Esophagus squamous epithelium (tissue), 5 donors: ENCODE results near the gene ZNF519. TPM values are rescaled to one million over a fixed set of nuclear protein-coding genes. Genes with fewer than 3 reads are reported as not detected.
"Not testable (repeated sequence)": the region's sequence is repeated elsewhere in the genome, so short reads cannot be mapped to it uniquely, and the experiment has no call there.

ENCODE experiments used
- DNase-seq: peaks from one replicate; lab custom pipeline; 2025; lab: John Stamatoyannopoulos, UW
- H3K27ac ChIP-seq, 4 donors: fragments of 200-600 bp; sonication (generic); one replicate each; pipeline ENCODE4 v1.5.1; 2016 to 2019; ENCODE audit warnings: mild to moderate bottlenecking in 1 of 4
- H3K27me3 ChIP-seq, 4 donors: fragments of 200-600 bp; sonication (generic); 1 replicate in 3 of 4; 2 replicates in 1 of 4; pipeline versions ENCODE4 v1.5.1 to v1.6.0; 2017 to 2021; ENCODE audit warnings: antibody characterized with exemption in 1 of 4
- H3K36me3 ChIP-seq, 3 donors: fragments of 200-600 bp; sonication (generic); one replicate each; pipeline ENCODE4 v1.5.1; 2016 to 2019
- H3K4me1 ChIP-seq, 3 donors: fragments of 200-600 bp; sonication (generic); one replicate each; pipeline ENCODE4 v1.5.1; 2017 to 2019
- H3K4me3 ChIP-seq, 4 donors: fragments of 200-600 bp; sonication (generic); 1 replicate in 3 of 4; 2 replicates in 1 of 4; pipeline ENCODE4 v1.5.1; 2016 to 2019; ENCODE audit warnings: mild to moderate bottlenecking in 2 of 4, moderate library complexity in 1 of 4
- H3K9me3 ChIP-seq, 3 donors: fragments of 200-600 bp; sonication (generic); one replicate each; pipeline ENCODE4 v1.5.1; 2016 to 2019
- WGBS, 2 donors: methylation state at CpG; one replicate each; pipeline ENCODE4 v1.1.5; 2018; 5-methylcytosine and 5-hydroxymethylcytosine counted together
- intact Hi-C: fragments of 100-400 bp; cut with DNase I; formaldehyde crosslinking; loops from one replicate; pipeline ENCODE4 v1.15.0; 2022
- total RNA-seq, 4 donors: library from RNA; depleted of rRNA; stranded (reverse); fragments of >200 nt; gene quantifications; one replicate each; pipeline ENCODE4 v1.1.0, GENCODE V29; 2016
- donor health status: DM: yes; HTN: yes; CAD: no.

ZNF519 gene
- total RNA-seq, 4 donors from 2014 or later = 3.6 to 15.4 (median 5.4) TPM

DNA sequence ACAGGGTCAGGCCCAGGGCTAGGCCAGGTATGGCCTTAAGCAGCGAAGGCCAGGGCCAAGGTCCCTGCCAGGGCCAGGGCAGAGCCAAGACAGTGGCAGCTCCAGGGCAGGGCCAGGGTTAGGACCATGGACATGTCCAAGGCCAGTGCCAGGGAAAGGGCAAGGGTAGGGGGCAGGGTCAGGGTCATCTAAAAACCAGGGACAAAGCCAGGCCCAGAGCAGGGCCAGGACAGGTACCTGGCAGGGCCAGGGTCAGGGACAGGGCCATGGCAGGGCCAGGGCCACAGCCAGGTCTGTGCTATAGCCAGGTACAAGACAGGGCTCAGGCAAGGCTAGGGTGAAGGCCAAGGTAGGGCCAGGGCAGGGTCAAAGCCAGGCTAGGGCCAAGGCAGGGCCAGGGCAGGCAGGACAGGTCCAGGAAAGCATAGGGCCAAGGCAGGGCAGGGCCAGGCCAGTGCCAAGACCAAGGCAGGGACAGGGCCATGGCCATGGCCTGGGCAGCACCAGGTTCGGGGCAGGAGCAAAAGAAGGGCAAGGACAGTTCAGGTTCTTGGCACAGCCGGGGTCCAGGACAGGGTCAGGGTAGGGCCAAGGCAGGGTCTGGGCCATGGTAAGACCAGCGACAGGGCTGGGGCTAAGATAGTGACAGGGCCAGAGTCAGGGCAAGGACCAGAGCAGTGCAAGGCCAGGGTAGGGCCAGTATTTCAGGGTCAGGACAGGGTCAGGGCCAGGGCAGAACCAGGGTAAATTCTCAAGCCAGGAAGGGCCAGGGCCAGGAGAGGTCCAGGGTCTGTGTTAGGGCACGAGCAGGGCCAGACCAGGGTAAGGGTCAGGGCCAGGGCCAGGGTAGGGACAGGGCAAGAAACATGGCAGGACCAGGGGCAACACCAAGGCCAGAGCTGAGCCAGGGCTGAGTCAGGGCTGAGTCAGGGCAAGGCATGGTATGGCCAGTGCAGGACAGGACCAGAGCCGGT is 40.2 kb upstream of the ZNF519 start:
- H3K27me3 ChIP-seq, H3K9me3 ChIP-seq, H3K36me3 ChIP-seq, DNase-seq, intact Hi-C loops, H3K4me3 ChIP-seq: not testable (repeated sequence)
- Histone ChIP-seq H3K4me1 (peaks cover 0 to 51% (median 0%) of the 10 kb centered on the region in 3 donors), H3K27ac (peak overlapping the region; percentile 14 to 86 (median 82))
- 71 to 100% methylated on average over 3 to 4 of the region's 6 CpGs for whole genome bisulfite sequencing, 2 donors

DNA sequence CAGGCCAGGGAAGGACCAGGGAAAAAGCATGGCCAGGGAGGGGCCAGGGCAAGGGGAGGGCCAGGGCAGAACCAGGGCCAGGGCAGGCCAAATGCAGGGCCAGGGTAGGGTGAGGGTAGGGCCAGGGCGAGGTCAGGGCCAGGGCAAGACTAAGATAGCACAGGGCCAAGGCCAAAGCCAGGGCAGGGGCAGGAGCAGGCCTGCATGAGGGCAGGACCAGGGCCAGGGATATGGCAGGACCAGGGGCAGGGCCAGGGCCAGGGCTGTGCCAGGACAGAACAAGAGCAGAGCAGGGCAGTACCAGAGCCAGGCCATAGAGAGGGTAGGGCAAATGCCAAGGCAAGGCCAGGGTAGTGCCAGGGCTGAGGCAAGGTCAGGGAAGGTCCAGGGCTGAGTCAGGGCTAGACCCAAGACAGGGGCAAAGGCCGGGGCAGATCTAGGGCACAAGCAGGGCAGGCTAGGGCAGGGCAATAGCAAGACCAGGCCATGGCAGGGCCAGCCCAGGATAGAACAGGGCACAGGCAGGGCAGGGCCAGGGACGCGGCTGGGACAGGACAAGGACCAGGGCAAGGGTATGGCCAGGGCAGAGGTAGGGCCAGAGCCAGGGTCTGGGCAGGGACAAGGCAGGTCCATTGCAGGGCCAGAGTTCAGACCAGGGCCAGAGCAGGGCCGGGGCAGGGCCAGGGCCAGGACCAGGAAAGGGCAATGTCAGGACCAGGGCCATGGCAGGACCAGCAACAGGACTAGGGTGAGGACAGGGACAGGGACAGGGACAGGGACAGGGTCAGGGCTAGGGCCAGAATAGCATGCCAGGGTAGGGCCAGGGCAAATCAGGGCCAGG is 39.3 kb upstream of the ZNF519 start:
- H3K27me3 ChIP-seq, DNase-seq, intact Hi-C loops, H3K9me3 ChIP-seq, H3K36me3 ChIP-seq, H3K4me3 ChIP-seq: not testable (repeated sequence)
- Histone ChIP-seq H3K27ac (peak overlapping the region in 3 of 4 donors; percentile 78 to 86 (median 86)), H3K4me1 (peaks cover 0 to 51% (median 0%) of the 10 kb centered on the region in 3 donors)
- 70 to 72% methylated on average over 3 to 5 of the region's 5 CpGs for WGBS, 2 donors

DNA sequence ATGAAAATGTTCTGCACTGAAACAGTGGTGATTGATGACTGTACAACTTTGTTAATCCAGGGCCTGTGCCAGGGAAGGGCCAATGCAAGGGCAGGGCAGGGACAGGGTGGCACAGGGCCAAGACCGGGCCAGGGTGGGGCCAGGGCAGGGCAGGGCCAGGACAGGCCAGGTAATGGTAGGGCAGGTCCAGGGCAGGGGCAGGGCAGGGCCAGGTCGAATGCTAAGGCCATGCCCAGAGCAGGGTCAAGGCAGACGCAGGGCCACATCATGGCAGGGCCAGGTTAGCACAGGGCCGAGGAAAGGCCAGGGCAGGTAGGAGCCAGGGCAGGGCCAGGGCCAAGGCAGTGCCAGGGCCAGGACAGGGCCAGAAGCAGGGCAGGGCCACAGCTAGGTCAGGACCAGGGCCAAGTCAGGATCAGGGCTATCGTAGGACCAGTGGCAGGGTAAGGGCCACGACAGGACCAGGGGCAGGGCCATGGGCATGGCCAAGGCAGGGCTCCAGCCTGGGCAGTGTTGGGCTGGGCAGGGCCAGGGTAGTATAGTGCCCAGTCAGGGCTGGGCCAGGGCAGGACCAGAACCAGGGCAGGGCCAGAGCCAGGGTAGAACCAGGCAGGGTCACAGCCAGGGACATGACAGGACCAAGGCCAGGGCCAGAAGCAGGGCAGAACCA is 38.3 kb upstream of the ZNF519 start:
- WGBS, 2 donors = 31 to 68% methylated on average over 2 to 3 of the region's 6 CpGs
- H3K36me3 ChIP-seq, intact Hi-C loops, H3K4me3 ChIP-seq, H3K9me3 ChIP-seq, H3K27me3 ChIP-seq, DNase-seq: not testable (repeated sequence)
- Histone ChIP-seq H3K27ac (peak overlapping the region; percentile 39 to 86 (median 82)), H3K4me1 (peaks cover 0 to 51% (median 0%) of the 10 kb centered on the region in 3 donors)

DNA sequence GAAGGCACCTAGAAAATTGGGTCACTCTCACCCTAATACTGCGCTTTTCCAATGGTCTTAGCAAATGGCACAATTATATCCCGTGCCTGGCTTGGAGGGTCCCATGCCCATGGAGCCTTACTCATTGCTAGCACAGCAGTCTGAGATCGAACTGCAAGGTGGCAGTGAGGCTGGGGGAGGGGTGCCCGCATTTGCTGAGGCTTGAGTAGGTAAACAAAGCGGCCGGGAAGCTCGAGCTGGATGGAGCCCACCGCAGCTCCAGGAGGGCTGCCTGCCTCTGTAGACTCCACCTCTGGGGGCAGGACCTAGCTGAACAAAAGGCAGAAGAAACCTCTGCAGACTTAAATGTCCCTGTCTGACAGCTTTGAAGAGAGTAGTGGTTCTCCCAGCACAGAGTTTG is 30.7 kb upstream of the ZNF519 start:
- H3K27me3 ChIP-seq, H3K27ac ChIP-seq, H3K9me3 ChIP-seq, DNase-seq, H3K36me3 ChIP-seq, H3K4me3 ChIP-seq, H3K4me1 ChIP-seq, intact Hi-C loops: not testable (repeated sequence)
- WGBS, 2 donors = 42% methylated on average over 6 of the region's 8 CpGs; no CpG with 5 or more reads in 1 of the 2 donors

DNA sequence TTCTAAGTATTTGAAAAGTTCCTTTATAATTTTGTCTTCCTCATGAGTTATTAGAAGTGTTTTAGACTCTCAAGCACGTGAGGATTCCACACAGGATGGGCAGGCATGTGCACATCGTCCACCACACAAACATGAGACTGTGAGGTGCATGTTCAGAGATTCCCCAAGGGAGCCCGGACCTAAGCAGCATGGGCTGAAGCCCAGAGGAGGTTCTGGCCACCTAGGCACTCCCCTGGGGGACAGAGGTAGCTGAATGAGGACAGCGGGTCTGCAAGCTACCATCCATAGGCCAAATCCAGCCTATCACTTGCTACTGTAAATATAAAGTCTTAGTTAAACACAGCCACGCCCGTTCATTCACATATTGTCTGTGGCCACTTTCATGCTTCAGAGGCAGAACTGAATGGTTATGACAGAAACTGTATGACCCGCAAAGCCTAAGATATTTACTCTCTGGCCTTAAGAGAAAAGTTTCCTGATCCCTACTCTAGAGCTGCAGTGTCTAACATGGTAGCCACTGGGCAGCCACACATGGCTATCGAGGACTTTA is 19.4 kb upstream of the ZNF519 start:
- H3K27me3 ChIP-seq, H3K4me1 ChIP-seq, H3K9me3 ChIP-seq, H3K4me3 ChIP-seq, intact Hi-C loops, H3K27ac ChIP-seq, DNase-seq, H3K36me3 ChIP-seq: not testable (repeated sequence)
- WGBS, 2 donors = 49 to 61% methylated on average over 5 of the region's 8 CpGs

DNA sequence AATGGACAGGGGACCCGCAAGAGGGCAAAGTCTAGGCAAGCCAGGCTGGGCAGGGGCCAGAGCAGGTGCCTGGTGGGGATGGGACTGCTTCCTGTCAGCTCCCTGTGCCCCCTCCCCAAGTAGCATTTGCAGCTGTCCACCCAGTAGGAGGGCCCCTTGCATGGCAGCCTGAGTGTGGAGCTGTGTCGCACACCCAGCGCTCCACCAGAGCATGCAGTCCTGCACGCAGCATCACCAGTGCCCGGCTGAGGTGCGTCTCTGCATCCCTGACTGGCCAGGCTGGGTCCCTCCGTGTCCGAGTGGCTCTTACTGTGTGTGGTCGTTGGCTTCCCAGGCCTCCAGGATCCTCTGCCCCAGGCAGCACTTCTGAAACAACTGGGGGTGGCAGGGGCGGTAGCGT is 18.5 kb upstream of the ZNF519 start:
- WGBS, 2 donors = 82 to 100% methylated on average over 1 to 11 of the region's 11 CpGs
- H3K36me3 ChIP-seq, H3K27me3 ChIP-seq, intact Hi-C loops, H3K4me1 ChIP-seq, H3K27ac ChIP-seq, H3K9me3 ChIP-seq, DNase-seq, H3K4me3 ChIP-seq: not testable (repeated sequence)

DNA sequence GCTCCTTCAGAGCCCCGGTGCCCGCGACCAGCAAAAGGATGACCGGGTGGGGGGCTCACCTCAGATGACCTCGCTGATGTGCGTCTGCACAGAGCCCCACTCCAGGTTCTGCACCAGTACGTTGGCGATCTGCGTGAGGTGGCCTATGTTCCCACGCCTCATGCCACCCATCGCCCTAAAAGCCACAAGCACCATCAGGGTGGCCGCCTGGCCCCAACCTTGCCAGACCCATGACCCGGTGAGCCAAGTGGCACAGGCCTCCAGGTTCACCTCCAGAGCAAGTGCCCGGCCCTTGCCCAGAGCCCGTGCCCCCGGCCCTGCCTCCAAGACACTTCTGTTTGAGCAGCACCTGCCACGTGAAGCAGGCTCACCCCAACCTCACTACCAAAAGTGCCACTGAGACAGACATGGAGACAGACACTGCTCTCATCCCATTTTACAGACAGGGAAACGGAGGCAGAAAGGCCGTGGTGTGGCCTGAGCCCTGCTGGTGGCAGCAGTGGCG is 17.7 kb upstream of the ZNF519 start:
- H3K27me3 ChIP-seq, H3K4me3 ChIP-seq, H3K36me3 ChIP-seq, H3K27ac ChIP-seq, DNase-seq, H3K4me1 ChIP-seq, intact Hi-C loops, H3K9me3 ChIP-seq: not testable (repeated sequence)
- 96 to 100% methylated on average over 2 to 6 of the region's 20 CpGs for WGBS, 2 donors

DNA sequence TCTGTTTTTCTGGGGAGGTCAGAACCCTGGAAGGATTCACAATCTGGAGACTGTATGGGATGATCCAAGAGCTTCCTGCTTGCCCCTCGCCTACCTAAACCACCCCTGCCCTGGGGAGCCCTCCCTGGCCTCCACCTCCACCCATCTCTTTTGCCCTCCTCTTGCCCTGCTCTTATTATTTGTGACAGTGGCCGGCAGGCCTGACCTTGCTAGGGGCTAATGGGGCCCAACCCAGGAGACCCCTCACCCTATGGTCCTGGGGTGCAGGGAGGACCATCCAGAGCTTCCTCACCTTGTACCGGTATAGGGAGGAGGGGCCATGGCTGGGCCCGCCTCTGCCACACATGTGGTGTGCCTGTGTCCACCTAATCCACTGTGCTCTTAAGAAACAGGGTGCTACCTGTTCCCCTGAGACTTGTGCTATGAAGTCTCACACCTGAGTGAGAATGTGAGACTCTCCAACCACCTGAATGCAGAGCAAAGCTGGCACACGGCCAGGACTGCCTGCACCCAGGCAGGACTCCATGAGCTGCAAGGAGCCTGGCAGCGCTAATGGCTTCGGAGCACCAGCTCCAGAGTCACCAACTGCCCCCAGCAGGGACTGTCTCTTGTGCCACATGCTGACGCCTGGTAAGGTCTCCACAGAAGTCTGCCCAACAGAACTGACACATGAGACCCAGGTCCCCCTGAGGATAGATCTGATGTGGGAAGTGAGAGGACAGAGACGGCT is 17.1 kb upstream of the ZNF519 start:
- H3K4me1 ChIP-seq, H3K36me3 ChIP-seq, H3K9me3 ChIP-seq, DNase-seq, H3K27ac ChIP-seq, intact Hi-C loops, H3K4me3 ChIP-seq, H3K27me3 ChIP-seq: not testable (repeated sequence)
- 61 to 84% methylated on average over 3 to 4 of the region's 9 CpGs for WGBS, 2 donors

DNA sequence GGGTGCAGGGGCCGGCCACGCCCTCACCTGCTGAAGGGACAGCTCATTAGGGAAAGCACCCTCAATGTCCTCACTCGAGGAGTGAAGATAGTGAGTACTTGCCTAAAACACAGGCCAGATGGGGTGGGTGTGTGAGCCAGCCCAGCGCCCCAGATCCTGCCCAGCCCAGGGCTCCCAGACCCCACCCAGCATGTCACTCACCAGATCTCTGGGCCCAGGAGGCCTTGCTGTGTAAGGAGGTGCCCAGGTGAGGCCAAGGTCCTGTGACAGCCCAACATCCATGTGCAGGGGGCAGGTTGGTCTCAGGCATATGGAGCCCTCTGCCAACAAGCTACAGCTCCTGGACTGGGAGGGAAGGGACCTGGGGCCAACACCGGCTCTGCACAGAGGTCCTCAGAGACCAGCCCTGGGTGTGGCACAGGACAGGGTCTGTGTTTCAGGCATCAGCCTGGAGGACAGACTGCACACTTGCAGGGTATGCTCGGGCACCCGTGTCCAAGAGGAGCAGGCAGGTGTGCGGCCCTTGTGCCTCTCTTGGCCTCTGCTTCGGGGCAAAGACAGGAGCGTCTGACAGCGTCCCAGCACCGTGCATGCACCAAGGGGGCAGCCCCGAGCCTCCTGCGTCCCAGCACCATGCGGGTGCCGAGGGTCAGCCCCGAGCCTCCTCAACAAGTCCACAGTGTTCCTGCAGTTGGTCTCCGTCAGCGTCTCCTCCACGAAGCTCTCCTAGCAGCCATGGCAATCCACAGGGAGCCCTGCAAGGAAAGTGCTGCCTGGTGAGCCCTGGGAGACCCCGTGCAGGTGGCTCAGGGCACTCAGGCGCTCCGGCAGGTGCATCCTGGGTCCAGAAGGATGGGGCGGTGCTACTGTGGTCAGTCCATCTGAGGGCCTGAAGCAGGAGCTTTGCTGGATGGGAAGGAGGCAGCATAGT is 16.0 kb upstream of the ZNF519 start:
- H3K4me1 ChIP-seq, DNase-seq, H3K9me3 ChIP-seq, H3K27ac ChIP-seq, intact Hi-C loops, H3K27me3 ChIP-seq, H3K36me3 ChIP-seq, H3K4me3 ChIP-seq: not testable (repeated sequence)
- 62 to 85% methylated on average over 3 to 4 of the region's 24 CpGs for WGBS, 2 donors

DNA sequence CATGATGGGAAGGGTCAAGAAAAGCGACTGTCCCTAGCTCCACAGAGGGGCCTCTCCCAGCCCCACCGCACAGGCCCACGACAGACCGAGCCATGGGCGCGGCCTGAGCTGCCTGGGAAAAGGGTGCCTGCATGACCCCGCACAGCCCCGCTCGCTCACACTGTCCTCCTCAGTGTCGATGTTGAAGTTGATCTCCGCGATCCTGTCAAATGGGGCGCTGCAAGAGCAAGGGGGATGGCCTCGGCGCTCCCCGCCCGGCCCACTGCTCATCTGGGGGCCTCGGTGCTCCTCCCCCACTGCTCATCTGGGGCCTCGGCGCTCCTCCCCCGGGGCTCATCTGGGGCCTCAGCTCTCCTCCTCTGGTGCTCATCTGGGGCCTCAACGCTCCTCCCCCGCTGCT is 14.5 kb upstream of the ZNF519 start:
- intact Hi-C loops, H3K27me3 ChIP-seq, H3K36me3 ChIP-seq, H3K9me3 ChIP-seq, H3K4me1 ChIP-seq, H3K4me3 ChIP-seq, H3K27ac ChIP-seq, DNase-seq: not testable (repeated sequence)
- 80 to 85% methylated on average over 2 to 8 of the region's 23 CpGs for WGBS, 2 donors
